ENCODE results near the gene ERCC6.

Gene ERCC6

DNA sequence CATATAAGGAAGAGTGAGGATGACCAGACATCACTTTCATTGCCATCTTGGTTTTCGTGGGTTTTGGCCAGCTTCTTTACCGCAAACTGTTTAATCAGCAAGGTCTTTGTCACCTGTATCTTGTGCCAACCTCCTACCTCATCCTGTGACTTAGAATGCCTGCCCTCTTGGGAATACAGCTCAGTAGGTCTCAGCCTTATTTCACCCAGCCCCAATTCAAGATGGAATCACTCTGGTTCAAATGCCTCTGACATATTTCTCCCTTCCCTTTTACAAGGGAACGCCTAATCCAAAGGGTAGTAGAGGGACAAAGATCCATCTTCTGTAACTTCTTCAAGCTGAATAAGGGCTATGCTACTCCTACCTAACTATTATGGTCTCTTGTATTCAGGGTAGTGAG, 4.7 kb upstream of the ERCC6 start:
- DNase-seq, result no peak

DNA sequence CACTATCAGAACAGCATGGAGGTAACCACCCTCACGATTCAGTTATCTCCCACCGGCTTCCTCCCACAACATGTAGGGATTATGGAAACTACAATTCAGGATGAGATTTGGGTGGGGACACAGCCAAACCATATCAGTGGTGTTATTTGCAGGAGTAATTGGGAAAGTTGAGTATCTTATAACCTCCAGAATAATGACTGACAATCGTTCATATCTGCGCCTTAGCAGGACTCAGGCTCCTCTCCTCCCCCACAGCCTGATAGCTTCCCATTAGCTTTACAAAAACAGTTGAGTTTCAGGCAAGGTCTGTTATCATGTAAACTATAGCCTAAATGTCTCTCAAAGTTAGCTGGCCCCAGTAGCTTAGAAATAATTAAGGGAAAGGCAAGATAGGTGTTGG, 3.4 kb upstream of the ERCC6 start:
- DNase-seq, result no peak

DNA sequence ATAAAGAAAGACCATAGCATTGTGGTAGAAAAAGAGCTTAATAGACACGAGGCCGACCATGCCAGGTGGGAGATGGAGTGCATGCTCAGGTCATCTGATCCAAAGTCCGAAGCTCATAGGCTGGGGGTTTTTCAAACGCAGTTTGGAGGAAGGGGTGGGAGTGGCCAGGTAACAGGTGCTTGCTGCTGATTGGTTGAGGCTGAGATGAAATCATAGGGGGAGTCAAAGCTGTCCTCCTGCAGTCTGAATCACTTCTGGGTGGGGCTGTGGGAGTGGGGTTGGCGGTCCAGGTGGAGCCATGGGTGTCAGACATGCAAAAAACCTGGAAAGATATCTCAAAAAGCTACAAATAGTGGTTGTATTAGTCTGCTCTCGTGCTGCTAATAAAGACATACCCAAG, 2.8 kb upstream of the ERCC6 start:
- no peak for DNase-seq

DNA sequence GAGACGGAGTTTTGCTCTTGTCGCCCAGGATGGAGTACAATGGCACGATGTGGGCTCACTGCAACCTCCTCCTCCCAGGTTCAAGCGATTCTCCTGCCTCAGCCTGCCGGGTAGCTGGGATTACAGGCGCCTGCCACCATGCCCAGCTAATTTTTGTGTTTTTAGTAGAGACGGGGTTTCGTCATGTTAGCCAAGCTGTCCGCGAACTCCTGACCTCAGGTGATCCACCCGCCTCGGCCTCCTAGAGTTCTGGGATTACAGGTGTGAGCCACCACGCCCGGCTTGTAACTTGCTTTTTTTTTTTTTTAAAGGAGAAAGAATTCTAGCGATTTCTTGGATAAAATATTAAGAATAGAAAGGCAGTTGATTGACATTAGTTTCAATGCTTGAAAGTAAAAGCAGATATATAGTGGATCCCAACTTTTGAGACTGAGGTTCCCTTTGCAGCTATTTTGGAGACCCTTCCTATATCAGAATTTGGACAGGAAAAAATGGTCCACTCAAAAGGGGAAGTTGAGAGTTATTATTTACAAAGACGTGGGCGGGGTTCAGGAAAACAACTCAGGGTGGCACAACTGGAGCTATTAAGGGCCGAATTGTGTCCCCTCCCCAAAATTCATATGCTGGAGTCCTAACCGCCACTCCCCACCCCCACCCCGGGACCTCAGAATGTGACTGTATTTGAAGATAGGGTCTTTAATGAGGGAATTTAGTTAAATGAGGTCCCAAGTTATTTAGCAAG, 1.3 kb upstream of the ERCC6 start:
- no peak for DNase-seq

DNA sequence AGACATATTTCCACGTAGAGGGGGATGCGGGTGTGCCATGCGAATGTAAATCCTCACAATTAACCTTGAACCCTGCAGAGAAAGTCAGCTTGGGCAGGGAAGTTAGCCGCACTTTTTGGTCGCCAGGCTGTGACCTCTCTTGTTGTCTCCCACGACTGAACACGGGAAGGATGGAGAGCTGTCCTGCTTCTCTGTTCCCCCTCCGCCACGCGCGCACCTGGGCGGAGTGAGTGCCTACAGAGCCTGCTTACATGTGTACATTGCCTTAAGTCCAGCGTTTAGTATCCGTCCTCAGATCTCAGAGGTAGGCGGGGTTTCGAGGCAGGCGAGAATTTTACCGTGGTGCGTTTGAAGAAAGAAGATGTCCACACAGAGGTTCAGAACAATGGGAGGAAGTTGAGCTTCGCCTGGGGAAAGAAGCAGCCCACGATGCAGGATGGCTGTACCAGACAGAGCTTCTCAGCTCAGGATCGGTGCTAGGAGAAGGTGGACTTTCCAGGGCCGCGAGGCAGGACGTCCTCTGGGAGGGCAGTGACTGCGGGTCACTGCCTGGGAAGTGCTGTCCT, 482 bp upstream of the ERCC6 start:
- DNase-seq, result no peak

DNA sequence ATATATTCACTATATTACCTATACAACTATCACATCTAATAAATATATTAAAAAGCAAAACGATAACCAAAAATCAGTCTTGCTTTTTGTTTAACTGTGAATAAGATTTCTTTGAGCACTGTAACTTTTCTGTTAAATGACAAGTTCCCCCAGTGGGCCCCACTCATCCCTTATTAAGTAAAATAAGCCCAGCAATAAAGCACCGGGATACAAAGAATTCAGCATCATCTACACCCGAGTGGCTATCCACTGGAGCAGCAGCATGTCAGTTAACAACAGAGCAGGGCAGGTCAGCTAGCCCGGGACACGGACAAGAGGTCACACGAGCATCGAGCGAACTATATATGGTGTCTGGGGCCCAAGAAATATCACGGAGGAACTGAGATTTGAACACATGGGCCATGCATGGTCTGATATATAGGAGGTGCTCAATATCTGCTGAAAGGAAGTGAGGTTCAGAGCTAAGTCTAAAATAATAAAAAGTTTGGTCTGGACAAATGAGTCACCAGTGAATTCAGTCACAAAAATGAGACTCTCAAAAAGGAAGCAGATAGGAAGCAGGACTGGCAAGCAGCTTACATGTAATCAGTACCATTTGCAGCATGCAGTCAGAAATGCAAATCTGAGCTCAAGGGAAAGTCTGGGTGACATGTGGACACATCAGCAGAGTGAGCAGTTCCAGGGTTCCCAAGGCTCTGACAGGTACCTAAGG, 4.1 kb downstream of the ERCC6 start:
- no peak for DNase-seq

DNA sequence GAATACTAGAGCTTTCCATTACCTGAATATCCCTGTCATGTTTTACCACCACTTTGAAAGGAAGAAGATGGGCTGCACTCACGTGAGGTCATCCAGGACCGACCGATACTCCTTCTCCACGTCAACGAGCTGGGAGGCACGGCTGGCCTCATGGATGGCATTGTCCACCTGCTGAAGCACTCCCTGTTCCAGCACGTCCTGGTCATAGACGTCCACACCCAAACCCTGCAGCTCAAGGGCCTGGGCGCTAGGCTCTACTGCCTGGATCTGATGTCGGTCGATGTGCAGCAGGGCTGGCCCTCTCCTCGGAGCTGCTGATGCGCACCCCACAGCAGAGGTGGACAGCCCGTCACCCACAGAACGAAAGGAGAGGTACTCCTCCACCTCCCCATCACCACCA, 6.5 kb downstream of the ERCC6 start:
- no peak for DNase-seq

DNA sequence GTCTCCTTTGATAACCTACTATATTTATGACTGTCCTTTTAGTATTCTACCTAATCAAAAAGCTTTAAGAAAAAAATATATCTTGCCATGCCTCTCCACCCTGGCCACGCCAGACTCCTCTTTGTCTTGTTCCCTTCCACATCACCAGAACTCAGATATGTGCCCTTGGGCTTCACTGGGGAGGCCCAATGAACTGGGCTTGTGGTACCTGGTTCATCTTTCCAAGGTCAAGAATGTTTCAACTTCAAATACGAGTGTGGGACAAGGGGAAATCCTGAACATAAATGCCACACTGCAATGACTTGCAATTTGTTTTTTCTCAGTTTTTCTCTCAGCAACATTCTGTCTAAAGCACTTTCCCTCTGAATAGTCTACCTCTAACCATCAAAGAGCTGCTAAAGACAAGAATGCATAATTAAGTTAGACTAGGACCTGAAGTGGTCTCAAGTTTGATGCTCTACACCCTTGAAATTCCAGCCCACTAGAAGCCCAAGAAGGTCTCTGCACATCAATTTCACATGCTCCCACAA, 9.9 kb downstream of the ERCC6 start:
- no peak for DNase-seq

DNA sequence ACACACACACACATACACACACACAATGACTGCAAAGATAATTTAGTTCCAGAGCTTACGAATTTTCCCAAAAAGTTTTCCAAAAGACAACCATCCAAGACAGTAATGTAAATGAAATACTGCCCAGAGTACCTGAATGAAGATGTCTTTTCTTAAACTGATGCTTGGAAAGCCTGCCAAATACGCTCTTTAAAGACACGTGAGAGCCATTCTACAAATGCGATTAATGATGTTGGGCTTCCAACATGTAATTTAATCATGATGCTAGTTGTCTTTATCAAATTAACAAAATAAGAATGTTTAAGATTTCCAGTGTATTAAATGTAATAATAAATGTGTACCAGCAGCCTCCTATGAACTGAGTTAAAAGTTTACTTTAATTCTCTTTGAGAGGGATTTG, 11.1 kb downstream of the ERCC6 start:
- no peak for DNase-seq

DNA sequence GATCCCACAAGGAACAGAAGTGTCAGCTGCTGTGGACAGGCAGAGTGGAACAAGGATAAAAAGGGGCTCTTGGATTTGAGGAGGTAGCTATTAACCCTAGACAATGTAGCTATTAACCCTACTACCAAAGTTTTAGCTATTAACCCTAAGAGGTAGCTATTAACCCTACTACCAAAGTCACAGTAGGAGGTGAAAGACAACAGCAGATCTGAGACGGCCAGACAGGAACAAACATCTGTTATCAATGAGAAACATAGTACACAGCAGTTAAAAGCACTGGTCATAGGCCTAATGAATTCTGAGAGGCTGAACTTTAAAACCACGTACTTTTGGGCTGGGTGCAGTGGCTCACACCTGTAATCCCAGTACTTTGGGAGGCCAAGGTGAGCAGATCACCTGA, 11.9 kb downstream of the ERCC6 start:
- DNase-seq, result no peak

DNA sequence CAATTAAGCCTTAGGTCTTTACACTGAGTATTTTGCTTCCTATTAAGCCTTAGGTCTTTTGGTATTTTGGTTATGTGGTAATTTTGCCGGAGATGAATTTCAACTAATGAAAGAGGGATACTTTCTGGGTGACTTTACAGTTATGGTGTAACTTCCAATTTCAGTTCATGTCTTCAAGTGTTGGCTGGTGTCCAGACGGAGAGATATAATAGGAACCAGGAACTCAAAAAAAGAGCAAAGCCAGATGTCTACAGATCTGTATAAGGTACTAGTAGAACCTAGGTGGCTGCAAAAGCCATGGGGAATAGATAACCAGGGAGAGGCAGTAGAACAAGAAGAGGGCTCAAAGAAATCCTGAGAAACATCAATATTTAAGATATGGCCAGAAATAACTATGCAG, 12.3 kb downstream of the ERCC6 start:
- no peak for DNase-seq

DNA sequence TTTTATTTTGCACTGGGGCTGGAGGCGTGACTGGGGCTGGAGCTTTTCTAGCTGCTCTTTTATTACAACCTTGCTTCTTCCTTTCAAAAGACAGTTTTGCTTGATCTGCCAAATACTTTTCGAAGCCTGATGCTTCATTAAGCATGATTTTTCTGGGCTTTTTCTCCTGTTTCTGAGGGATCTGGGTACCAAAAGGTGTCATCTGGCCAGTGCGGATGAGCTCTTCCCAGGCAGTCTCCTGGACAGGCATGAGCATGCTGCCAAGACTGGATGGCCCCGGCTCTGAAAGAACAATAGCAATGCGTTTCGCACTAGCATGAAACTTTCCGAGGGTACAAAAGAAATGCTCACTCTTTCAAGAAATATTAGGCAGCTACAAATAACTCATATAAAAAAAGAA, 14.4 kb downstream of the ERCC6 start:
- no peak for DNase-seq

DNA sequence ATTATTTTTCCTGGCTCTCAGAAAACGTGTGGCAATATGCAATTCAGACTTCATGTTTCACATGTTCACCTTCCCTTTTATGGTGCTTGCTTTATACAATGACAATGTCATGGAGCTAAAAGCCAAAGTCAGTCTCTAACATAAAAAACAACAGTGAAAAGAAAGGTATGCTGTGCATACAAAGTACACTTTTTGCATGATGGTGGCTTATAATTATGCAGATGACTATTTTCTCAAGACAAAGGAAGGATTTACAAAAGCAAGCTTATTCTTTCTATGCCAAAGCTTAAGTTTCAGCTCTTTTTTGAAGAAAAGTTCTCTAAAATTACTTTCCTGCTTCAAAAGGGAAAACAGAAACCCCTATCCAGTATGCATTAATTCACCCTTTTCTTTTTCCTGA, 15.6 kb downstream of the ERCC6 start:
- no peak for DNase-seq

DNA sequence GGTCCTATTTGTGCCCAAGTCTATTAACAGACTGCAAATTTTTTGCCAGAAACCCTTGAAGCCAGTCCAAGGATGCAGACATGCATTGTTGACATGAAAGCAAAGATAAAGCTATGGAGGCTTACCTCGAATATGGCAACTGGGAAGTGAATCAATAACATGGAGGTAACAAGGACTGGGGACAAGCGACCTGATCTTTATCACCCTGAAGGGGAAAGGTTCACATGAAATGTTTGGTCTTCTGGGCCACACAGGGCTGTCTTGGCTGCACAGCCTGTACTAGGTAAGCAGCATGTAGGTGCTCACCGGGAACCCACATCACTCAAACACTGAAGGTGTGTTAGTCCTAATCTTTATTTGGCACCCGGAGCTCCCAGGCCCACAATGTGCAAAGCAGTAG, 17.9 kb downstream of the ERCC6 start:
- no peak for DNase-seq

DNA sequence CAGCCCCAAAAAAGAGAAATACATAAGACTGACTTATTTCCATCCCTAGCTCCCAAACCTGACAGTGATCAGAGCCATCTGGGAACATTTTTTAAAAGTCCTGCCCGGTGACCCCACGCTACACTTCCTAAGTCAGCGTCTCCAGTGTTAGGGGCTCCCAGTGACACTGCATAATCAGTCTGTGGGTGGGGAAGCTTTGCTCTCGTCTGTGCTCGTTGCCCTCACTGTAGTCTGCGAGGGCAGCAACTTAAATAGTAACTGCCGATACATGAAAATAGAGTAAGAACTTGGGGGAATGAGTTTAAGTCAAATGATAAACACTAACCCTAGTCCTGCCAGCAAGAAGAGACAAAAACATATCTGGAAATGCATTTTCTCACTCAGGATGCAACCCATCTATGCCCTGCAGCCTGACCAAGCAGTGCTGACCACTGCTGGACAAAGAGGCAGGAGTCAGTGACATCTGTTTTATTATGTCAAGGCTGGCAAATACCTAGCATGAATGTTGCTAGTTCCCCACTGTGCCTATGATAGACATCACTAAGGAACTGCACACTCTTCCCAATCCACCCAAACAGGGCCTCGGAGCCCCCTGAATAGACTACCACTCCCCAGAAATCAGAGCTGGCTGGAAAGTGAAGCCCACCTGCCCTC, 18.7 kb downstream of the ERCC6 start:
- no peak for DNase-seq

DNA sequence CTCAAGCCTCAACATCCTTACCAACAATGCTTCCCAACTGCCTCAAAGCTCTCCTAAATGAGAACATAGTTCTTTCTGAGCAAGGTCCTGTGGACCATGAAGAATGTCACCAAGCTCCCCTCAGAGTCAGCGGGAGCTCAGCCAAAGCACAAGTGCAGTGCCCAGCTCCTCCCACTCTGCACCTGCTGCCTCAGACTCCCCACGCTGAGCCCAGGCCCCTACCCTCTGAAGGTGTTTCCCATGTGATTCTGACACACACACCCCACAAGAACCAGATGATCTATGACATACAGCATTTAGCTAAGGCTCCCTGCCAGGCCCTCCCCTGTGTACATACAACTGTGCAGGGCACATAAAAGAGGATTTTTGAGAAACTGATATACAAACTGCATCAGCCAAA, 19.2 kb downstream of the ERCC6 start:
- DNase-seq, result no peak

DNA sequence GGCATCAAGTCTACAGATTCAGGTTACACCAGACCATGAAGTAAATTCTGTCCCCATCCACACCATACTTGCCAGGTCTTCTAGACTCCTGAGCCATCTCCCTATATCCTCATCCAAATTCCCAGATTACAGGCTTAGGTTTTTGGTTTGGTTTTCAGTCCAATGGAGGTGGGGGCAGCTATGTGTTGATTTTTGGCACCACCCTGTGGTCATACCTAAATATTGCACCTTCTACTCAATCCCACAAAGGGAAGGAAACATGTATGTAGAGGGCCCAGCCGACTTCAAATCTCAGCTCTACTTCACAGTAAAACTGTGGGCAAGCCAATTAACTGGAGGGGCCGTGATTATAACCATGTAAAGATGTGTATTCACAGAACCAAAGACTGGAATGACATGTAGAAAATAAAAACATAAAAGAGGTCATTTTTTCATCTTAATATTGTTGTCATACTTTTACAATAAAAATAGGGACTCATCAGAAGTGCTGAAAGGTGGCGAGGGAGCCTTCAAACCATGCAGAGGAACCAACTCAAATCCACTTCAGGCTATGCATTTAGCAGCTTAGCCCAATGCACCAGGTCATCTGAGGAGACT, 19.8 kb downstream of the ERCC6 start:
- DNase-seq, result peak; percentile 14

DNA sequence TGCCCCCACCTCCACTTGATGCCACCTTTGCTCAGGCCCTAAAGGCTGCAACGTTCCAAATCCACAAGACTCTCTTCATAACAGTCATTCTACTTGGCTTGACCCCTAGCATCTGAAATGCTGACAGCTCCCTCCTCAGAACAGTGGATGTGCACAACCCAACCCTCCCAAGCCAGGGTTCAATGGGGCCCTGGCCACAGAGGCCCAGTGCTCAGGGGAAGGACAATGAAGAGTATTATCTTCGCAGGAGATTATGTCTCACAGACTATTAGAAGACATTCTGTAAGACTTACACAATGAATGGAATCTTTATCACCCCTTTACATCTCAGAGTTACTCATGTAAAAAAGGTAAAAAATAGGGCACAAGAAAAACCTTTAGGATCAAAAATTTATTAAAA, 20.4 kb downstream of the ERCC6 start:
- DNase-seq, result no peak

DNA sequence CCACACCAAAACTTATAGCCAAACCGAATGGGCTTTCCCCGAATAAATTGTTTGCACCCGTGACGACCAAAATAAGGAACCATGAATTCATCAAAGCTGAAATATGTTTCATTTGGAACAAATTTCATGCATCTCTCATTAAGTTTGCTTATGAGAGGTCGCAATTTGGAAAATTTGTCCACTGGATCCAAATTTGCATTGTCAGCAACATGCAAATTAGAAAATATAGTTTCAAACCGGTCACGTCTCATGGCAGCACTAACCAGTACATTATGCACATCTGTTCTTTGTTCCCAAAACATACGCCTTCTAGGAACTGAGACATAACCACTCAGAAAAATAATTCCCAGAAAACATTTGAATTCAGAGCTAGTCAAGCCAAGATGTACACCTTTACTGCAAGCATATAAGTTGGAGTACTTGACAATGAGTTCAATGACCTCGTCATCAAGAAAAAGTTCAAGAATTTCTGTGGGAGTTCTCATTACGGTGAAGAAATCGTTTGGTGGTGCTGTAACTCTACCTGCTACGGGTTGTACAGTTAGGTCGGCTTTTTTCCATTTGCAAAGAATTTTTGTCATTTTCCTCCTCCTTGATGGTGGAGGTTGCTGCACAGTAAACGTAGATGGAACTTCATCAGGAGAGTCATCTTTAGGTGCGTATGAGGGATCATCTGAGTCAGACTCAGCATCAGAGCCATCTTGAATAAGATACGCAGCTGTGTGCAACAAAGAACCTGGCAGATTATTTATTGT, 22.5 kb downstream of the ERCC6 start:
- no peak for DNase-seq

DNA sequence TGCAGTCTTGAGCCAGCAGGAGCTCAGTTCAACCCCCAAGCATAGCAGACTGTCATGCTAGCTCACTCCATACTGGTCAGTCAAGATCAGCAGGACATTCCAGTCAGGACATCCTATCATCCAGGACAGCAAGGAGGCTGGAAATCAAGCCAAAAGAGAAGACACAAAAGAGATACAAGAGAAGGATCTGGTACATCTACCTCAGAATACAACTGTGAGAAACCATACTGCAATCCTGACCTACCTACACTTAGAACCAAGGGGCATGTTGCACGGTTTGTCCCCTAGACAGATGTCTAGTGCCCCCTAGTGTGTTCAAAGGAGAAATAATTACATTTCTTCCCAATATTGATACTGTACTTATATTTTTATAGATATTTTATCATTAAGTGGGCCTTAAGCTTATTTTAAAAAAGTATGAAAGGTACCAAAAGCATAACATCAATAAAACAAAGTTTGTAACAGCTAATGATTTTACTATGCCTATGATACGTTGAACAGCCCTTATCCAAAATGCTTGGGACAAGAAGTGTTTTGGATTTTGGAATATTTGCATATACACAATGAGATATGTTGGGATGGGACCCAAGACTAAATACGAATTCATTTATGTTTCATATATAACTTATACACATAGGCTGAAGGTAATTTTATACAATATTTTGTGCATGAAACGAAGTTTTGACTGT, 26.7 kb downstream of the ERCC6 start:
- DNase-seq, result peak; percentile 39

DNA sequence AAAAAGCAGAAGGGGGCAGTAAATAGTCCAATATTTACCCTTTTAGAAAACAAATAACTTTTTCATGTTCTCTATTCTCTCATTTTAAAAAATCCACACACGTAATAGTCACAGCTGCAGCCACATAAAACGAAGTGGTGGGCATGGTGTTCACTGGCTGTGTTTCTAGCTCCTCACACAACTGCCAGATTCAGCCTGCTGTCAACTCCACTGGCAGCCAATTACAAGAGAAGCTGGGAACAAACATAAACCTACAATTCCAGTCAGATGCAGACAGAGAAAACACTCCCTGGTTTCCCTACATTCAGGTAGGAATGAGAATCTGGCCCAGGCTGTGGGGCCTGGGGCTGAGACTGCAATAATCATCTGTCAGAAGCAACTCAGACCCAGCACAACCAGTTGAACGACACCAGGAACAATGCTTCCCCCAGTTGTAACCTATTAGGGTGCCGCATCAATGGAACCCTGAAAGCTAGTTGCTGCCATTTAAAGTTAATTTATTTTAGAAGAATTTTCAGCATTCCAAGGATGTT, 29.1 kb downstream of the ERCC6 start:
- DNase-seq, result no peak

DNA sequence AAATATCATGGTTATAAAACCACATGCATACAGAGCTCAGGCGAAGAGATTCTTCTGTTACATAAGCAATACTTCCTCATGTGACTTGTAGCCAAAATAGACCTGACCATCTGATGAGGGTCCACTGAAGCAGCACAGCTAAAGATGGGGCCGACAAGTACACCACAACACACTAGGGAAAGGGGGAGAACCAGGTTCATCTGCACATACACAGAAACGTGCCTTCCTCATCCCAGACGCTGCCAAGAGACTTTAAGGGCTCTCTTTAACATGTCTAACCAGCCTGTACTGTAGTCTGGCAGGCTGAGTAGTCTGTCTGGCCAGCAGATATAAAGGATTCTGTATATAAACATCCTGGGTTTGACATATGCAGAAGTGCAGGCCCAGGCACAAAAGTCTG, 30.3 kb downstream of the ERCC6 start:
- no peak for DNase-seq

All from NCI-H2171 treated with DMSO at 0.1 percent for 48 hours (cell line).